ENCODE data around the gene TAGLN2. TPM values are rescaled to one million over a fixed set of nuclear protein-coding genes. Genes with fewer than 3 reads are reported as not detected.

TAGLN2 gene
- total RNA-seq, 1 donor from 2014 or later, result 160 TPM

GRCh38 chr1:159927849-159928431, 2.6 kb upstream of the TAGLN2 start:
- H3K27ac Mint-ChIP-seq (ENCODE audit: unreplicated experiment), result peak overlapping the region; percentile 64
- peaks cover 14% of the 10 kb centered on the region for H3K9me3 Mint-ChIP-seq (ENCODE audit: unreplicated experiment)
- DNase-seq, result peak; percentile 67
- H3K36me3 Mint-ChIP-seq (ENCODE audit: unreplicated experiment), result peaks cover 8% of the 10 kb centered on the region
- H3K4me3 Mint-ChIP-seq (ENCODE audit: unreplicated experiment), result no peak overlapping the region
- H3K27me3 Mint-ChIP-seq (ENCODE audit: unreplicated experiment), result peaks cover 14% of the 10 kb centered on the region
- TF ChIP-seq, protein P1, sequence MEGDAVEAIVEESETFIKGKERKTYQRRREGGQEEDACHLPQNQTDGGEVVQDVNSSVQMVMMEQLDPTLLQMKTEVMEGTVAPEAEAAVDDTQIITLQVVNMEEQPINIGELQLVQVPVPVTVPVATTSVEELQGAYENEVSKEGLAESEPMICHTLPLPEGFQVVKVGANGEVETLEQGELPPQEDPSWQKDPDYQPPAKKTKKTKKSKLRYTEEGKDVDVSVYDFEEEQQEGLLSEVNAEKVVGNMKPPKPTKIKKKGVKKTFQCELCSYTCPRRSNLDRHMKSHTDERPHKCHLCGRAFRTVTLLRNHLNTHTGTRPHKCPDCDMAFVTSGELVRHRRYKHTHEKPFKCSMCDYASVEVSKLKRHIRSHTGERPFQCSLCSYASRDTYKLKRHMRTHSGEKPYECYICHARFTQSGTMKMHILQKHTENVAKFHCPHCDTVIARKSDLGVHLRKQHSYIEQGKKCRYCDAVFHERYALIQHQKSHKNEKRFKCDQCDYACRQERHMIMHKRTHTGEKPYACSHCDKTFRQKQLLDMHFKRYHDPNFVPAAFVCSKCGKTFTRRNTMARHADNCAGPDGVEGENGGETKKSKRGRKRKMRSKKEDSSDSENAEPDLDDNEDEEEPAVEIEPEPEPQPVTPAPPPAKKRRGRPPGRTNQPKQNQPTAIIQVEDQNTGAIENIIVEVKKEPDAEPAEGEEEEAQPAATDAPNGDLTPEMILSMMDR (IDR thresholded peaks at IDR 0.05; ENCODE audit: partially characterized antibody, unreplicated experiment), result no peak
- peaks cover 22% of the 10 kb centered on the region for H3K4me1 Mint-ChIP-seq (ENCODE audit: low read depth, unreplicated experiment)

- Mint-ChIP-seq H3K36me3 (ENCODE audit: unreplicated experiment) (peaks cover 5% of the 10 kb centered on the region), H3K4me3 (ENCODE audit: unreplicated experiment) (no peak overlapping the region), H3K4me1 (ENCODE audit: low read depth, unreplicated experiment) (peaks cover 26% of the 10 kb centered on the region), H3K27me3 (ENCODE audit: unreplicated experiment) (peaks cover 14% of the 10 kb centered on the region), H3K9me3 (ENCODE audit: unreplicated experiment) (peaks cover 16% of the 10 kb centered on the region), H3K27ac (ENCODE audit: unreplicated experiment) (peak overlapping the region; percentile 64)
- TF ChIP-seq, protein P1 (IDR thresholded peaks at IDR 0.05; ENCODE audit: partially characterized antibody, unreplicated experiment), result no peak
- no peak for DNase-seq
Observed at GRCh38 chr1:159927211-159927848, 2.0 kb upstream of the TAGLN2 start.

- TF ChIP-seq, protein P1 (IDR thresholded peaks at IDR 0.05; ENCODE audit: partially characterized antibody, unreplicated experiment), result no peak
- Mint-ChIP-seq H3K9me3 (ENCODE audit: unreplicated experiment) (peaks cover 17% of the 10 kb centered on the region), H3K27ac (ENCODE audit: unreplicated experiment) (no peak overlapping the region), H3K36me3 (ENCODE audit: unreplicated experiment) (peaks cover 11% of the 10 kb centered on the region), H3K4me3 (ENCODE audit: unreplicated experiment) (peak overlapping the region; percentile 90), H3K4me1 (ENCODE audit: low read depth, unreplicated experiment) (peaks cover 28% of the 10 kb centered on the region), H3K27me3 (ENCODE audit: unreplicated experiment) (peaks cover 14% of the 10 kb centered on the region)
- no peak for DNase-seq
Observed at GRCh38 chr1:159925719-159926078, 392 bp upstream of the TAGLN2 start.

DNA sequence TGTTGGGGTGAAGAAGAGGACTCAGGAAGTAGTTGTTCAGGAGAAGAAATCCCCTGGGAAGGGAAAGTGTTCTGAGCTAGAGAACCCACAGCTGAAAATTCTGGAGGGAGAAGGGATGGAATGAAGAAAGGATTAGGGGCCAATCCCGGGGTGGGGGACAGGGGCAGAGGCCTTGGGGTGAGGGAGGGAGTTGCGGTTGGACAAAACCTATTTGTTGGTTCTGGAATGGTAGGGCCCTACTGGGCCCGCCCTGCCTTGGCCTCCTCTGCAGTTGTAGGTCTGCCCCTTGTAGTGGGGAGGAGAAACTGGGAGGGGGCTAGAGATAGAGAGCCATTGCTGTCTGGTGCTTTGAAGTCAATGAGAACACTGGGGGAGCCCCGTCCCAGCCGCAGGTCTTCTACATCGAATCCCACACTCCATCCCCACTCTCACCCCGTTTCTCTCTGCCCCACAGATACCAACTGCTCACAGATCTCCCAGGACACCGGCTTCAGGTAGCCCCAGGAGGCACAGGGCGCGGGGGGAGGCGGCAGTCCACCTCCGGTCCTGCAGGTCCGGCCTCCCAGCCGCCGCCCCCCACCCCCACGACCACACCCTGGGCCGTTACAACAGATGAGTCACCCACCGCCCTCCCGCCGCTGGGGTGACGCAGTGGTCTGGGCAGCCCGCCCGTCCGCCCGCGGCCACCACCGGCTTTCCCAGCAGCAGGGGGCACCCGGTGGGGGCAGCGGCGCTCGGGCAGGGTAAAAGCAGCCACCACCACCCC, 1.1 kb downstream of the TAGLN2 start:
- H3K27me3 Mint-ChIP-seq (ENCODE audit: unreplicated experiment), result peaks cover 14% of the 10 kb centered on the region
- TF ChIP-seq, protein P1 (IDR thresholded peaks at IDR 0.05; ENCODE audit: partially characterized antibody, unreplicated experiment), result no peak
- peak; percentile 67 for DNase-seq
- peak overlapping the region; percentile 88 for H3K4me3 Mint-ChIP-seq (ENCODE audit: unreplicated experiment)
- peak overlapping the region; percentile 99 for H3K27ac Mint-ChIP-seq (ENCODE audit: unreplicated experiment)
- H3K36me3 Mint-ChIP-seq (ENCODE audit: unreplicated experiment), result peaks cover 11% of the 10 kb centered on the region
- H3K4me1 Mint-ChIP-seq (ENCODE audit: low read depth, unreplicated experiment), result peaks cover 27% of the 10 kb centered on the region
- H3K9me3 Mint-ChIP-seq (ENCODE audit: unreplicated experiment), result peaks cover 17% of the 10 kb centered on the region

Data from glutamatergic neuron (in vitro differentiated cells).